Measurements from ENCODE around the gene SLC35A5. TPM values are rescaled to one million over a fixed set of nuclear protein-coding genes. Genes with fewer than 3 reads are reported as not detected.

The SLC35A5 gene
- total RNA-seq, 1 experiment from 2014 or later = 39.2 TPM

DNA sequence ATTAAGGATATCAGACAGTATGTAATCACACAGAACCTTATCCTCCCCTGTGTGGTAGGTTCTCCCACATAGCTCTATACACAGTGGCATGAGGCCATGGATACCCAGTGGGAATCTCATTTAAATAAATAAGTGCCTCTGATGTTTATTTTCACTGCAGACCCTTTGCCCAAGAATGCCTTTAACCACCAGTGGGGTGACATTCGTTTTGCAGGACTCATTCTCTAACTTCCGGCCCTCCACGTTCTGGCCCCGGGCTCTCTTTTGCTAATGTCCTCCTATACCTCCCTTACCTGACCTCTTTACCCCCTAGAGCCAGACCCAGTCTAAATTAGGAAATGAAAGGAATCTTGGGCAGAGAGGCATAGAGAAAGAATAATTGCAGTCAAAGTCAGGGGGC, 70.8 kb downstream of the SLC35A5 start (continued):
- TF ChIP-seq, protein P1, sequence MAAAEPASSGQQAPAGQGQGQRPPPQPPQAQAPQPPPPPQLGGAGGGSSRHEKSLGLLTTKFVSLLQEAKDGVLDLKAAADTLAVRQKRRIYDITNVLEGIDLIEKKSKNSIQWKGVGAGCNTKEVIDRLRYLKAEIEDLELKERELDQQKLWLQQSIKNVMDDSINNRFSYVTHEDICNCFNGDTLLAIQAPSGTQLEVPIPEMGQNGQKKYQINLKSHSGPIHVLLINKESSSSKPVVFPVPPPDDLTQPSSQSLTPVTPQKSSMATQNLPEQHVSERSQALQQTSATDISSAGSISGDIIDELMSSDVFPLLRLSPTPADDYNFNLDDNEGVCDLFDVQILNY (CRISPR knock-in tag; IDR thresholded peaks at IDR 0.05) = no peak

DNA sequence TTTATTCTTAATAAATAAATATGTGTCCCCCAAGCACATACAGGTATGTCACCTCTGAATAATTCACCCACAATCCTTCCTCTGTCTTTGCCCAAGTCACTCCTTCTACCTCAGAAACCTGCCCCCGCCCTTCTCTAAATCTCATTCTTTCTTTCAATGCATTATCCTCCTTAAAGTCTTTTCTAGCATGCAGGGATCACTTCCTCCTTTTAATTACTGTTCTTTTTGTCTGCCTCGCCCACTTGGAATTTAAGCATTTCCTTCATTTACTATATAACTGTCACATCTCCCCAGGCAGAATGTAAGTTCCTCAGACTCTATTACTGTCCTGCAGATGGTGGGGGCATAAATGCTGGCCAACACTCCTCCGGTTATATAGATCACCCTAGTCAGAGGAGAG, 71.3 kb downstream of the SLC35A5 start:
- ChIA-PET CTCF (no interaction called here), POLR2A (no interaction called here)
- TF ChIP-seq TEAD1 (CRISPR knock-in tag; IDR thresholded peaks at IDR 0.05) (peak; percentile 37; the same call in 1 of the 2 replicates), ZNF121 (CRISPR knock-in tag; IDR thresholded peaks at IDR 0.05) (no peak)
- DNase-seq (ENCODE audit: low spot score) = no peak
- Mint-ChIP-seq H3K36me3 (no peaks in the 10 kb centered on the region), H3K27ac (peak overlapping the region; percentile 66), H3K9me3 (peaks cover 3% of the 10 kb centered on the region; the same call in 1 of the 2 replicates), H3K4me3 (peak overlapping the region; percentile 17), H3K27me3 (ENCODE audit: low read depth) (no peaks in the 10 kb centered on the region), H3K4me1 (peaks cover 68% of the 10 kb centered on the region)
- ATAC-seq = peak; percentile 43

DNA sequence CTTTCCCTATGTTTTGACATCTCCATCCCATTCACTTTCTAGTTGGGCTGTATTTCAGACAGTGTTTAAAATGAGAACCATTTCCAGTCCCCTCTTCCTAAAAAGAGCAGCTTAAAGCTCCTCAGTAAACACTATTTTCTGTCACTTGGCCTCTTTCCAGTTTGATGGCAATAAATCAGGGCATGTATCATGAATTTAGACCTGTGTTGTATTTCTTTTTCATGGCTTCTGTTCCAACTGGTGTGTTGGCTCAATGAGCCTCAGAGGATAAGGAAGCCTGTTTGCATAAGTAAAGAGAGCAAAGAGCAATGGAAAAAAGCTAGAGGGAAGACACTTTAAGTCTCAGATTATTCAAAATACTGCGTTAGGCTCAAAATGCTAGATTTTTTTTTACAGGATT, 71.9 kb downstream of the SLC35A5 start:
- no peak for TF ChIP-seq IRF2 (CRISPR knock-in tag; IDR thresholded peaks at IDR 0.05; ENCODE audit: borderline replicate concordance, low read depth)
- H3K4me3 Mint-ChIP-seq = peak overlapping the region; percentile 4; the same call in 1 of the 2 replicates
- peak overlapping the region; percentile 66 for H3K27ac Mint-ChIP-seq
- no peaks in the 10 kb centered on the region for H3K27me3 Mint-ChIP-seq (ENCODE audit: low read depth)
- ATAC-seq = no peak
- no peak for DNase-seq (ENCODE audit: low spot score)
- POLR2A ChIA-PET = interaction anchor here (1.0 kb wide), 1 partner anchor 21 kb away, joined by 5 read pairs; no protein-coding TSS in a partner anchor
- CTCF ChIA-PET = interaction anchor here (1.1 to 2.3 kb wide), 3 partner anchors 9 to 341 kb away, joined by 4 to 12 read pairs (median 9); no protein-coding TSS in a partner anchor
- H3K36me3 Mint-ChIP-seq = no peaks in the 10 kb centered on the region
- H3K9me3 Mint-ChIP-seq = peaks cover 4% of the 10 kb centered on the region
- H3K4me1 Mint-ChIP-seq = peaks cover 68% of the 10 kb centered on the region

DNA sequence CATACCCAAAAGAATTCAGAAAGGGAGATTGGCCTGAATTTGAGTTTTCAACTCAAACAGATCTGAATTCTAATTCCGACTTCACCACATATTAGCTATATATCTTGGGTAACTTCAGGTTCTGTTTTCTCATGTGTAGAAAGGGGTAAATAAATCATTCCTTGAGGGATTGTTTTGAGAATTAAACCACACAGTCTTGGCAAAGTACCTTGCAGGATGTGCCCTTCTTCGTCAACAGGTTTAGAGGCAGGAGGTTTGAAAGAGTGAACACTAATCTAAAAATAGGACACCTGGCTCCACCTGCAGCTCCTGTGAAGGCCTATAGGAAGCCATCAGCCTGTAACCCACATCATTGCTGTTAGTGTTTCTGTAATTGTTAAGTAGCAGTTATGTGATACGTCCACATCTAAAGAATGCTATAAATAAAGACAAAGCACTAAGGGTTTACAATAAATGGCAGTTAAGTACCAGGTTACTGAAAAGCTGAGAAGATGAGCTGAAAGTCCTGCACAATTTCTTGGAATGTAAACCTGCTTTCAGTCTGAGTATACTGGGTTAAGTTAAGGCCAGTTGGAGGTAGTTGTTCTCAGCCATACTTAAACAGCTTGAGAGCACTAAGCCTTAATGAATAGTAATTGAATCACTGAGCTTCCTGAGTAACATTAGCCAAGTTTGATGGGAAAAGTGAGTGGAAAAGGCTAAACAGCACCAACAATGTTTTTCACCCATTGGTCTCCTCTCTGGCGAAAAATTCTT, 73.1 kb downstream of the SLC35A5 start:
- no peaks in the 10 kb centered on the region for H3K36me3 Mint-ChIP-seq
- peaks cover 62% of the 10 kb centered on the region for H3K4me1 Mint-ChIP-seq
- TF ChIP-seq ETV6 (CRISPR knock-in tag; IDR thresholded peaks at IDR 0.05) = no peak
- no peak for TF ChIP-seq ZBTB21 (CRISPR knock-in tag; IDR thresholded peaks at IDR 0.05; ENCODE audit: borderline replicate concordance)
- TF ChIP-seq, protein P2, sequence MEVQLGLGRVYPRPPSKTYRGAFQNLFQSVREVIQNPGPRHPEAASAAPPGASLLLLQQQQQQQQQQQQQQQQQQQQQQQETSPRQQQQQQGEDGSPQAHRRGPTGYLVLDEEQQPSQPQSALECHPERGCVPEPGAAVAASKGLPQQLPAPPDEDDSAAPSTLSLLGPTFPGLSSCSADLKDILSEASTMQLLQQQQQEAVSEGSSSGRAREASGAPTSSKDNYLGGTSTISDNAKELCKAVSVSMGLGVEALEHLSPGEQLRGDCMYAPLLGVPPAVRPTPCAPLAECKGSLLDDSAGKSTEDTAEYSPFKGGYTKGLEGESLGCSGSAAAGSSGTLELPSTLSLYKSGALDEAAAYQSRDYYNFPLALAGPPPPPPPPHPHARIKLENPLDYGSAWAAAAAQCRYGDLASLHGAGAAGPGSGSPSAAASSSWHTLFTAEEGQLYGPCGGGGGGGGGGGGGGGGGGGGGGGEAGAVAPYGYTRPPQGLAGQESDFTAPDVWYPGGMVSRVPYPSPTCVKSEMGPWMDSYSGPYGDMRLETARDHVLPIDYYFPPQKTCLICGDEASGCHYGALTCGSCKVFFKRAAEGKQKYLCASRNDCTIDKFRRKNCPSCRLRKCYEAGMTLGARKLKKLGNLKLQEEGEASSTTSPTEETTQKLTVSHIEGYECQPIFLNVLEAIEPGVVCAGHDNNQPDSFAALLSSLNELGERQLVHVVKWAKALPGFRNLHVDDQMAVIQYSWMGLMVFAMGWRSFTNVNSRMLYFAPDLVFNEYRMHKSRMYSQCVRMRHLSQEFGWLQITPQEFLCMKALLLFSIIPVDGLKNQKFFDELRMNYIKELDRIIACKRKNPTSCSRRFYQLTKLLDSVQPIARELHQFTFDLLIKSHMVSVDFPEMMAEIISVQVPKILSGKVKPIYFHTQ (CRISPR knock-in tag; IDR thresholded peaks at IDR 0.05) = no peak
- no peak for TF ChIP-seq IRF2 (CRISPR knock-in tag; IDR thresholded peaks at IDR 0.05; ENCODE audit: borderline replicate concordance, low read depth)
- TF ChIP-seq ELF4 (CRISPR knock-in tag; IDR thresholded peaks at IDR 0.05; ENCODE audit: low read depth) = no peak
- H3K9me3 Mint-ChIP-seq = peaks cover 11% of the 10 kb centered on the region
- DNase-seq (ENCODE audit: low spot score) = no peak
- H3K4me3 Mint-ChIP-seq = no peak overlapping the region
- ChIA-PET CTCF (interaction anchor here (1.1 to 2.3 kb wide), 4 partner anchors 8 to 342 kb away, joined by 3 to 12 read pairs (median 6); no protein-coding TSS in a partner anchor), POLR2A (interaction anchor here (0.5 to 0.6 kb wide), 2 partner anchors 138 to 229 kb away, joined by 3 to 6 read pairs; no protein-coding TSS in a partner anchor)
- peak overlapping the region; percentile 64; the same call in 1 of the 2 replicates for H3K27ac Mint-ChIP-seq
- ATAC-seq = no peak; the same call in 1 of the 2 replicates
- no peaks in the 10 kb centered on the region for H3K27me3 Mint-ChIP-seq (ENCODE audit: low read depth)

Other genes starting within 250 kb of the SLC35A5 start
- 46.8 to 56.1 TPM (median 54.1 TPM) in 3 replicates for gene CD200, start 228.9 kb upstream of the SLC35A5 start, total RNA-seq (2021)
- 0.14 to 0.37 TPM in 2 of 3 replicates, not detected in the other for gene BTLA, start 62.6 kb upstream of the SLC35A5 start, total RNA-seq (2021)
- gene ATG3, start 83 bp upstream of the SLC35A5 start, total RNA-seq (2021) = 44.3 to 60.1 TPM (median 48.1 TPM) in 3 replicates
- 5.0 to 10.9 TPM (median 5.2 TPM) in 3 replicates for gene CCDC80, start 79.1 kb downstream of the SLC35A5 start, total RNA-seq (2021)